PC-9 (cell line): ENCODE results near the gene LRP10.

ENCODE experiments used
- CTCF ChIP-seq: fragments of 200-600 bp; sonication (generic); conservative IDR thresholded peaks from 2 replicates; pipeline ENCODE4 v1.6.1; 2017; ENCODE audit warnings: mixed run types, antibody characterized with exemption, mild to moderate bottlenecking, moderate library complexity
- EZH2 ChIP-seq: fragments of 200-600 bp; sonication (generic); IDR thresholded peaks from 2 replicates; pipeline ENCODE4 v1.8.0; 2017; ENCODE audit warnings: antibody characterized with exemption, low read depth

- TF ChIP-seq EZH2, result no peak
- TF ChIP-seq CTCF, result no peak
These were observed 18.9 kb downstream of the LRP10 start for GRCh38 chr14:22890416-22890815.
